HG02763 (cell line): ENCODE data around the gene PIBF1.

ENCODE experiments used
- ATAC-seq: cut with Tn5 transposase; IDR thresholded peaks from one replicate; pipeline ENCODE4 v1.9.1; 2021; ENCODE audit warnings: mild to moderate bottlenecking, moderate library complexity; ENCODE audit not compliant: unreplicated experiment

The PIBF1 gene

GRCh38 chr13:73057284-73058063 is 275.5 kb downstream of the PIBF1 start:
- ATAC-seq, result no peak

- no peak for ATAC-seq
These were observed 276.1 kb downstream of the PIBF1 start for GRCh38 chr13:73058064-73058313.

- ATAC-seq, result peak; percentile 13
These were observed 276.5 kb downstream of the PIBF1 start for GRCh38 chr13:73058432-73058735.

- ATAC-seq, result peak; percentile 99
These were observed 277.0 kb downstream of the PIBF1 start, which contains the start of gene KLF5 for GRCh38 chr13:73058736-73059459. TSS of gene KLF5 (plus strand) at chr13:73059005. CDS start at chr13:73059328, 323 bp downstream.

- ATAC-seq, result peak; percentile 32
These were observed 277.7 kb downstream of the PIBF1 start for GRCh38 chr13:73059460-73060250.

- ATAC-seq, result no peak
These were observed 278.6 kb downstream of the PIBF1 start for GRCh38 chr13:73060251-73061160.

GRCh38 chr13:73061473-73061872 is 279.5 kb downstream of the PIBF1 start:
- no peak for ATAC-seq

GRCh38 chr13:73061876-73062275 is 279.9 kb downstream of the PIBF1 start:
- no peak for ATAC-seq

- no peak for ATAC-seq
These were observed 280.5 kb downstream of the PIBF1 start for GRCh38 chr13:73062468-73062867.

GRCh38 chr13:73063166-73063565 is 281.2 kb downstream of the PIBF1 start:
- no peak for ATAC-seq

- no peak for ATAC-seq
These were observed 283.1 kb downstream of the PIBF1 start for GRCh38 chr13:73065036-73065435.

- no peak for ATAC-seq
These were observed 283.9 kb downstream of the PIBF1 start for GRCh38 chr13:73065665-73066340.
